ENCODE results near the gene TMEM164.

Gene TMEM164

GRCh38 chrX:110036162-110037033 is 33.5 kb downstream of the TMEM164 start:
- in situ Hi-C loops (cut with MboI; ENCODE audit: low sequenced_read_pairs): no loop called here

GRCh38 chrX:110037178-110037577 is 34.3 kb downstream of the TMEM164 start:
- in situ Hi-C loops (cut with MboI; ENCODE audit: low sequenced_read_pairs): no loop called here

- in situ Hi-C loops (cut with MboI; ENCODE audit: low sequenced_read_pairs): no loop called here
Observed at GRCh38 chrX:110038900-110039299, 36.0 kb downstream of the TMEM164 start.

GRCh38 chrX:110041980-110042379 is 39.1 kb downstream of the TMEM164 start:
- in situ Hi-C loops (cut with MboI; ENCODE audit: low sequenced_read_pairs): no loop called here

- in situ Hi-C loops (cut with MboI; ENCODE audit: low sequenced_read_pairs): no loop called here
Observed at GRCh38 chrX:110042496-110042895, 39.6 kb downstream of the TMEM164 start.

- in situ Hi-C loops (cut with MboI; ENCODE audit: low sequenced_read_pairs): no loop called here
Observed at GRCh38 chrX:110043506-110043905, 40.6 kb downstream of the TMEM164 start.

- in situ Hi-C loops (cut with MboI; ENCODE audit: low sequenced_read_pairs): no loop called here
Observed at GRCh38 chrX:110044346-110045249, 41.7 kb downstream of the TMEM164 start.

GRCh38 chrX:110045421-110045820 is 42.5 kb downstream of the TMEM164 start:
- in situ Hi-C loops (cut with MboI; ENCODE audit: low sequenced_read_pairs): no loop called here

- in situ Hi-C loops (cut with MboI; ENCODE audit: low sequenced_read_pairs): no loop called here
Observed at GRCh38 chrX:110046001-110046400, 43.1 kb downstream of the TMEM164 start.

- in situ Hi-C loops (cut with MboI; ENCODE audit: low sequenced_read_pairs): no loop called here
Observed at GRCh38 chrX:110046971-110047370, 44.1 kb downstream of the TMEM164 start.

- in situ Hi-C loops (cut with MboI; ENCODE audit: low sequenced_read_pairs): no loop called here
Observed at GRCh38 chrX:110049096-110049495, 46.2 kb downstream of the TMEM164 start.

GRCh38 chrX:110050386-110050785 is 47.5 kb downstream of the TMEM164 start:
- in situ Hi-C loops (cut with MboI; ENCODE audit: low sequenced_read_pairs): no loop called here

GRCh38 chrX:110050901-110051300 is 48.0 kb downstream of the TMEM164 start:
- in situ Hi-C loops (cut with MboI; ENCODE audit: low sequenced_read_pairs): no loop called here

GRCh38 chrX:110051559-110051958 is 48.6 kb downstream of the TMEM164 start:
- in situ Hi-C loops (cut with MboI; ENCODE audit: low sequenced_read_pairs): no loop called here

- in situ Hi-C loops (cut with MboI; ENCODE audit: low sequenced_read_pairs): no loop called here
Observed at GRCh38 chrX:110052303-110052702, 49.4 kb downstream of the TMEM164 start.

- in situ Hi-C loops (cut with MboI; ENCODE audit: low sequenced_read_pairs): no loop called here
Observed at GRCh38 chrX:110053453-110053852, 50.5 kb downstream of the TMEM164 start.

GRCh38 chrX:110055616-110056015 is 52.7 kb downstream of the TMEM164 start:
- in situ Hi-C loops (cut with MboI; ENCODE audit: low sequenced_read_pairs): no loop called here

GRCh38 chrX:110056419-110056818 is 53.5 kb downstream of the TMEM164 start:
- in situ Hi-C loops (cut with MboI; ENCODE audit: low sequenced_read_pairs): no loop called here

- in situ Hi-C loops (cut with MboI; ENCODE audit: low sequenced_read_pairs): no loop called here
Observed at GRCh38 chrX:110059410-110059809, 56.5 kb downstream of the TMEM164 start.

- in situ Hi-C loops (cut with MboI; ENCODE audit: low sequenced_read_pairs): no loop called here
Observed at GRCh38 chrX:110060317-110060716, 57.4 kb downstream of the TMEM164 start.

GRCh38 chrX:110060846-110061537 is 58.1 kb downstream of the TMEM164 start:
- in situ Hi-C loops (cut with MboI; ENCODE audit: low sequenced_read_pairs): no loop called here

Measured in HL-60/S4 (cell line).